Retinal pigment epithelial cell (primary cell): Measurements from ENCODE around the gene TUB.

Experiments used
- DNase-seq: peaks from one replicate; pipeline ENCODE4 v3.0.0-alpha.2; 2010; ENCODE audit warnings: low read depth
- H3K4me3 ChIP-seq: 2 replicates; pipeline ENCODE4 v1.5.1; 2011; ENCODE audit warnings: mild to moderate bottlenecking, low read length, control low read depth, moderate library complexity
- CTCF ChIP-seq: conservative IDR thresholded peaks from 2 replicates; pipeline ENCODE4 v1.5.1; 2011; ENCODE audit warnings: low read depth, low read length, control low read depth, inconsistent platforms

The TUB gene

GRCh38 chr11:8105133-8105532 is 24.1 kb downstream of the TUB start:
- no peak overlapping the region for H3K4me3 ChIP-seq
- no peak for DNase-seq
- no peak for TF ChIP-seq CTCF

GRCh38 chr11:8105666-8106065 is 24.7 kb downstream of the TUB start:
- H3K4me3 ChIP-seq = no peak overlapping the region
- DNase-seq = no peak
- no peak for TF ChIP-seq CTCF

GRCh38 chr11:8106679-8107078 is 25.7 kb downstream of the TUB start:
- no peak for TF ChIP-seq CTCF
- no peak overlapping the region for H3K4me3 ChIP-seq
- no peak for DNase-seq

GRCh38 chr11:8107642-8108041 is 26.6 kb downstream of the TUB start:
- DNase-seq = no peak
- H3K4me3 ChIP-seq = no peak overlapping the region
- no peak for TF ChIP-seq CTCF

- TF ChIP-seq CTCF = no peak
- DNase-seq = no peak
- H3K4me3 ChIP-seq = no peak overlapping the region
Observed at GRCh38 chr11:8108421-8108820, 27.4 kb downstream of the TUB start.

- no peak overlapping the region for H3K4me3 ChIP-seq
- no peak for DNase-seq
- TF ChIP-seq CTCF = no peak
Observed at GRCh38 chr11:8109675-8110074, 28.7 kb downstream of the TUB start.

- no peak for DNase-seq
- TF ChIP-seq CTCF = no peak
- no peak overlapping the region for H3K4me3 ChIP-seq
Observed at GRCh38 chr11:8110396-8110795, 29.4 kb downstream of the TUB start.
